Immature natural killer cell (primary cell): ENCODE results near the gene WEE1. TPM values are rescaled to one million over a fixed set of nuclear protein-coding genes. Genes with fewer than 3 reads are reported as not detected.
A peak's percentile ranks its signal among the peaks of the same experiment; 100 is the strongest.
"Not testable (repeated sequence)": the region's sequence is repeated elsewhere in the genome, so short reads cannot be mapped to it uniquely, and the experiment has no call there.

ENCODE experiments used
- DNase-seq, 3 donors: peaks; one replicate each; pipeline ENCODE4 v3.0.0; 2022; ENCODE audit warnings: mixed read lengths in 1 of 3
- H3K27ac Mint-ChIP-seq, 6 donors: one replicate each; pipeline ENCODE4 v1.8.0; 2020; ENCODE audit warnings: mixed read lengths in 6 of 6, mild to moderate bottlenecking in 5 of 6, inconsistent platforms in 4 of 6, moderate library complexity in 3 of 6
- H3K27me3 Mint-ChIP-seq, 3 donors: one replicate each; pipeline ENCODE4 v1.8.0; 2020 to 2021; ENCODE audit warnings: low read depth in 3 of 3, mild to moderate bottlenecking in 3 of 3, mixed read lengths in 3 of 3, moderate library complexity in 3 of 3, inconsistent platforms in 1 of 3
- H3K36me3 Mint-ChIP-seq, 3 donors: one replicate each; pipeline ENCODE4 v1.8.0; 2020; ENCODE audit warnings: mixed read lengths in 3 of 3, inconsistent platforms in 2 of 3, mild to moderate bottlenecking in 2 of 3
- H3K4me1 Mint-ChIP-seq, 2 donors: one replicate each; pipeline ENCODE4 v1.8.0; 2020; ENCODE audit warnings: inconsistent platforms in 2 of 2, mild to moderate bottlenecking in 2 of 2, mixed read lengths in 2 of 2, moderate library complexity in 1 of 2
- H3K4me3 Mint-ChIP-seq, 5 donors: one replicate each; pipeline ENCODE4 v1.8.0; 2020; ENCODE audit warnings: mild to moderate bottlenecking in 5 of 5, mixed read lengths in 5 of 5, inconsistent platforms in 3 of 5, moderate library complexity in 3 of 5
- H3K9me3 Mint-ChIP-seq, 6 donors: one replicate each; pipeline ENCODE4 v1.8.0; 2020; ENCODE audit warnings: mild to moderate bottlenecking in 6 of 6, mixed read lengths in 6 of 6, inconsistent platforms in 4 of 6, moderate library complexity in 3 of 6
- polyA plus RNA-seq, 3 donors: library from polyadenylated mRNA; unstranded; fragments of 300-500 nt; fragmentation: Illumina TruSeq; gene quantifications; one replicate each; pipeline ENCODE4 v1.2.3, GENCODE V29; 2021

Gene WEE1
- polyA plus RNA-seq, 3 donors from 2014 or later = 7.7 to 11.4 (median 9.9) TPM

DNA sequence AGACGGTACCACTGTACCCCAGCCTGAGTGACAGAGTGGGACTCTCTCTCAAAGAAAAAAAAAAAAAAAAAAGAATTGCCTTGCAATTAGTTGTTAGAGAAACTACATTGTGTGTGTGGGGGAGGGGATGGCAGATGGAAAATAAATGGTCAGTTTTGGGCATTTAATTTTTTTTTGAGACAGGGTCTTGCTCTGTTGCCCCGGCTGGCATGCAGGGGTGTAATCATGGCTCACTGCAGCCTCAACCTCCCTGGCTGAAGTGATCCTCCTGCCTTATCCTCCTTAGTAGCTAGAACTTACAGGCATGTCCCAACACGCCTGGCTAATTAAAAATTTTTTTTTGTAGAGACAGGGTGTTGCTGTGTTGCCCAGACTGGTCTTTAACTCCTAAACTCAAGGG, 36.4 kb downstream of the WEE1 start:
- no peak overlapping the region for H3K4me3 Mint-ChIP-seq
- no peak overlapping the region for H3K27ac Mint-ChIP-seq
- H3K36me3 Mint-ChIP-seq = no peaks in the 10 kb centered on the region
- H3K27me3 Mint-ChIP-seq = peaks cover 0 to 10% (median 5%) of the 10 kb centered on the region in 3 donors
- no peak for DNase-seq
- peaks cover 0 to 1% (median 0%) of the 10 kb centered on the region in 6 donors for H3K9me3 Mint-ChIP-seq
- peaks cover 18 to 21% of the 10 kb centered on the region in 2 donors for H3K4me1 Mint-ChIP-seq

- no peaks in the 10 kb centered on the region for H3K9me3 Mint-ChIP-seq
- peak overlapping the region; percentile 89 to 99 (median 96) for H3K4me3 Mint-ChIP-seq
- H3K27me3 Mint-ChIP-seq = peaks cover 0 to 8% (median 1%) of the 10 kb centered on the region in 3 donors
- DNase-seq = peak; percentile 79 to 81 (median 80)
- H3K27ac Mint-ChIP-seq = peak overlapping the region; percentile 88 to 99 (median 98)
- H3K4me1 Mint-ChIP-seq = peaks cover 19 to 27% of the 10 kb centered on the region in 2 donors
- peaks cover 0 to 7% (median 0%) of the 10 kb centered on the region in 3 donors for H3K36me3 Mint-ChIP-seq
Measured at GRCh38 chr11:9613118-9613829, 39.8 kb downstream of the WEE1 start.

DNA sequence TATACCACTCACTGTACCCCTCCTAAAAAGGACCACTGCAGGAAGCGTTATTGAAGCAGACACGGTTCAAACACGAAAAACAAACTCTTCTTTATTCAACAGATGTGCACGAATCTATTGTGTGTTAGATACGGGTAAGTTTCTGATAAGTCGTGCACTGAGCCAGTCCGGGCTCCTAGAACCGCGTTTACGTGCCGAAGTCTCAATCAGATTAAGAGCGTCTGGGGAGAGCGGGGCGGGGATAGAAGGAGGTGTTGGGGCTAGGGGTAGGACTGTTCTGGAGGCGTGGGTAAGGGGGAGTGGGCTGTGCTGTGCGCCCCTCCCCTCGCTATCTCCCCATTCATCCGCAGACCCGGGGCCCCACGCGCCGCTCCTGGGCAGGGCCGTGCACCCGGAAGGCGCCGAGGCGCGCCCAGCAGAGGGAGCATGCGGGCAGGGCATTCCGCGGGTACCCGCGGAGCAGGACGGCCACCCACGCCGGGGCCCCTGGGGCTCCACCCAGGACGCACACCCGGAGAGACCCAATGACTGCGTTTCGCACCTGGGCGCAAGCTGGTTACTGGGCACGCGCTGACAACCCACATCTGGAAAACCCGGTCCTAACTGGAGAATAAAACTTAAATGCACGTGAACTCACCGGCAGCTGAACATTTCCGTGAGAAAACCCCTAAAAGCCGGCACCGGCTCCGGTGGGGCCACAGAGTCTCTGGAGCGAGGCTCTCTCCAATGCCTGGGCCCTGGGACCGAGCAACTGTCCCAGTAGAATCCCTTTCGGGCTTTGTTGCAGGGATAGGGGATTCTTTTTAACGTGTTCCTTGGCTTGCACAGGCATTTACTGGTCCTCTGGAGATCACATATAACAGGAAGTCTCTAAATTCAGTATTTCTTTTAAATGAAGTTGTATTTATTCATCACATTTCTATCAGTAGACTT, 40.6 kb downstream of the WEE1 start:
- peak; percentile 85 to 86 (median 86) for DNase-seq
- Mint-ChIP-seq H3K4me3 (peak overlapping the region; percentile 89 to 99 (median 96)), H3K36me3 (peaks cover 0 to 8% (median 0%) of the 10 kb centered on the region in 3 donors), H3K4me1 (peaks cover 19 to 27% of the 10 kb centered on the region in 2 donors), H3K27me3 (peaks cover 0 to 6% (median 2%) of the 10 kb centered on the region in 3 donors), H3K9me3 (no peaks in the 10 kb centered on the region), H3K27ac (peak overlapping the region; percentile 88 to 99 (median 98))

- peak overlapping the region; percentile 89 to 99 (median 96) for H3K4me3 Mint-ChIP-seq
- peak overlapping the region in 5 of 6 donors; percentile 88 to 99 (median 91) for H3K27ac Mint-ChIP-seq
- H3K9me3 Mint-ChIP-seq = no peaks in the 10 kb centered on the region
- peaks cover 19 to 27% of the 10 kb centered on the region in 2 donors for H3K4me1 Mint-ChIP-seq
- DNase-seq = no peak
- H3K36me3 Mint-ChIP-seq = peaks cover 0 to 8% (median 0%) of the 10 kb centered on the region in 3 donors
- H3K27me3 Mint-ChIP-seq = peaks cover 0 to 5% (median 2%) of the 10 kb centered on the region in 3 donors
Measured at GRCh38 chr11:9615031-9615451, 41.6 kb downstream of the WEE1 start.

- Mint-ChIP-seq H3K4me1 (peaks cover 19 to 27% of the 10 kb centered on the region in 2 donors), H3K4me3 (no peak overlapping the region), H3K27me3 (peaks cover 0 to 5% (median 2%) of the 10 kb centered on the region in 3 donors), H3K36me3 (peaks cover 0 to 8% (median 0%) of the 10 kb centered on the region in 3 donors), H3K27ac (peak overlapping the region in 1 of 6 donors; percentile 17), H3K9me3 (no peaks in the 10 kb centered on the region)
- no peak for DNase-seq
Measured at GRCh38 chr11:9616042-9616675, 42.7 kb downstream of the WEE1 start.

- DNase-seq = no peak
- H3K4me3 Mint-ChIP-seq = no peak overlapping the region
- peaks cover 19 to 27% of the 10 kb centered on the region in 2 donors for H3K4me1 Mint-ChIP-seq
- H3K27me3 Mint-ChIP-seq = peaks cover 0 to 5% (median 2%) of the 10 kb centered on the region in 3 donors
- H3K36me3 Mint-ChIP-seq = peaks cover 0 to 8% (median 0%) of the 10 kb centered on the region in 3 donors
- no peaks in the 10 kb centered on the region for H3K9me3 Mint-ChIP-seq
- H3K27ac Mint-ChIP-seq = no peak overlapping the region
Measured at GRCh38 chr11:9616858-9617257, 43.4 kb downstream of the WEE1 start.

- no peak overlapping the region for H3K27ac Mint-ChIP-seq
- no peak for DNase-seq
- no peaks in the 10 kb centered on the region for H3K9me3 Mint-ChIP-seq
- no peak overlapping the region for H3K4me3 Mint-ChIP-seq
- H3K36me3 Mint-ChIP-seq = peaks cover 0 to 8% (median 0%) of the 10 kb centered on the region in 3 donors
- H3K4me1 Mint-ChIP-seq = peaks cover 16 to 24% of the 10 kb centered on the region in 2 donors
- H3K27me3 Mint-ChIP-seq = peaks cover 0 to 8% (median 2%) of the 10 kb centered on the region in 3 donors
Measured at GRCh38 chr11:9617940-9618339, 44.5 kb downstream of the WEE1 start.

DNA sequence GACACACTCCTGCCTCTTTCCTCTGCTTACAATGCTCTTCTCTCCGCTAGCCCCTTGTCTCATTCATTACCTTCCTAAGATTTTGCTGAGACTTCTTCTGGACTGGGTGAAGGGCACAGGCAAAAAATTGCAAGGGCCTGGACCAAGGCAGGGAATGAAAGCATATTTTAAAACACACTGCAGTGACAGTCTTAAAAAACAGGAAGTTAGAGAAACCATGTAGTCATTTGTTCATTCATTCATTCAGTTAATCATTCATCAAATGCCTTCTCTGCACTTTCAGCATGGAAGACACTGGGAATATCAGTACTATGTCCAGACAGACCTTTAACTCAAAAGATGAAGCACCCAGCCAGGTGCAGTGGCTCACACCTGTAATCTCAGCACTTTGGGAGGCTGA, 45.5 kb downstream of the WEE1 start:
- Mint-ChIP-seq H3K36me3 (peaks cover 0 to 8% (median 0%) of the 10 kb centered on the region in 3 donors), H3K9me3 (no peaks in the 10 kb centered on the region), H3K27me3 (peaks cover 0 to 6% (median 2%) of the 10 kb centered on the region in 3 donors), H3K4me3 (no peak overlapping the region), H3K27ac (no peak overlapping the region), H3K4me1 (peaks cover 8 to 14% of the 10 kb centered on the region in 2 donors)
- DNase-seq = no peak

DNA sequence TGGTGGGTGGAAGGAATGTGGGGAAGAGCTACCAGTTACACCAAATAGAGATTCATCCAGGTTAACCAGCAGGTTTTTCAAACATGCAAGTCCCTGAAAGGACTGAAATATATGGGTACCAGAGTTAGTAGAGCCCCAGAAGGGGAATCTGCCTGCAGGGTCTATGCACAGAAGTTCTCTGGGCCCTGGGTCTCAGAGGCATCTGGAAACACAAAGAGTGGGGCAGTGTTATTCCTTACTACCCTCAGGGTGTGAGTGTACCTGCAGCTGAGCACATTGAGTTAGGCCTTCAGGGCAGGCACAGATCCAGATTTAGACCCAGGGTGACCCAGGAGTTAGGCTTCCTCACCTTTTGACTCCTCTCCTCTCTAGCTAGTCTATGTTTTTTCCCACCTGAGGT, 46.5 kb downstream of the WEE1 start:
- no peak for DNase-seq
- H3K36me3 Mint-ChIP-seq = peaks cover 0 to 8% (median 0%) of the 10 kb centered on the region in 3 donors
- peaks cover 0 to 4% of the 10 kb centered on the region in 2 donors for H3K4me1 Mint-ChIP-seq
- peaks cover 0 to 3% (median 2%) of the 10 kb centered on the region in 3 donors for H3K27me3 Mint-ChIP-seq
- no peaks in the 10 kb centered on the region for H3K9me3 Mint-ChIP-seq
- H3K4me3 Mint-ChIP-seq = no peak overlapping the region
- no peak overlapping the region for H3K27ac Mint-ChIP-seq

GRCh38 chr11:9622353-9622752, 48.9 kb downstream of the WEE1 start:
- H3K9me3 Mint-ChIP-seq, H3K27me3 Mint-ChIP-seq, DNase-seq, H3K36me3 Mint-ChIP-seq, H3K27ac Mint-ChIP-seq, H3K4me3 Mint-ChIP-seq: not testable (repeated sequence)
- peaks cover 6 to 12% of the 10 kb centered on the region in 2 donors for H3K4me1 Mint-ChIP-seq

DNA sequence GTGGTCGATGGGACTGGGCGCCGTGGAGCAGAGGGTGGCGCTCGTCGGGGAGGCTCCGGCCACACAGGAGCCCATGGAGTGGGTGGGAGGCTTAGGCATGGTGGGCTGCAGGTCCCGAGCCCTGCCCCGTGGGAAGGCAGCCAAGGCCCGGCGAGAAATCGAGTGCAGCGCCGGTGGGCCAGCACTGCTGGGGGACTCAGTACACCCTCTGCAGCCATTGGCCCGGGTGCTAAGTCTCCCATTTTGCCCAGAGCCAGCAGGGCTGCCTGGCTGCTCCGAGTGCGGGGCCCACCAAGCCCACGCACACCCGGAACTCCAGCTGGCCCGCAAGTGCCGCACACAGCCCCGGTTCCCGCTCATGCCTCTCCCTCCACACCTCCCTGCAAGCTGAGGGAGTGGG, 49.6 kb downstream of the WEE1 start:
- not testable (repeated sequence) for H3K9me3 Mint-ChIP-seq, H3K36me3 Mint-ChIP-seq, DNase-seq, H3K27ac Mint-ChIP-seq, H3K27me3 Mint-ChIP-seq, H3K4me3 Mint-ChIP-seq
- peaks cover 6 to 12% of the 10 kb centered on the region in 2 donors for H3K4me1 Mint-ChIP-seq

DNA sequence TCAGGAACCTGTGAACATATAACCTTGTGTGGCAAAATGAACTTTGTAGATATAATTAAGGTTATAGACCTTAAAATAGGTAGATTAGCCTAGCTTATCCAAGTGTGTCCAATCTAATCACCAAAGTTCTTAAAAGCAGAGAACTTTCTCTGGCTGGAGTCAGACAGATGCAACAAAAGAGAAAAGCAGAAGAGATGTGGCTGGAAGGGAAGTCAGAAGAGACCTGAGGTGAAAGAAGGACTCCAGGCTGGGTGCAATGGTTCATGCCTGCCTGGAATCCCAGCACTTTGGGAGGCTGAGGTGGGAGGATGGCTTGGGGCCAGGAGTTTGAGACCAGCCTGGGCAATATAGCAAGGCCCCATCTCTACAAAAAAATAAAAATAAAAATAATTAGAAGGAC, 51.0 kb downstream of the WEE1 start:
- Mint-ChIP-seq H3K4me3 (no peak overlapping the region), H3K4me1 (peaks cover 6 to 12% of the 10 kb centered on the region in 2 donors), H3K27ac (no peak overlapping the region), H3K36me3 (no peaks in the 10 kb centered on the region), H3K9me3 (no peaks in the 10 kb centered on the region), H3K27me3 (peaks cover 1 to 6% (median 3%) of the 10 kb centered on the region in 3 donors)
- no peak for DNase-seq

GRCh38 chr11:9625162-9625561, 51.7 kb downstream of the WEE1 start:
- Mint-ChIP-seq H3K27ac (no peak overlapping the region), H3K4me1 (peaks cover 6 to 12% of the 10 kb centered on the region in 2 donors), H3K36me3 (no peaks in the 10 kb centered on the region), H3K4me3 (no peak overlapping the region), H3K27me3 (peaks cover 1 to 6% (median 3%) of the 10 kb centered on the region in 3 donors), H3K9me3 (no peaks in the 10 kb centered on the region)
- no peak for DNase-seq
